ENCODE results near the gene S100A1.

DNA sequence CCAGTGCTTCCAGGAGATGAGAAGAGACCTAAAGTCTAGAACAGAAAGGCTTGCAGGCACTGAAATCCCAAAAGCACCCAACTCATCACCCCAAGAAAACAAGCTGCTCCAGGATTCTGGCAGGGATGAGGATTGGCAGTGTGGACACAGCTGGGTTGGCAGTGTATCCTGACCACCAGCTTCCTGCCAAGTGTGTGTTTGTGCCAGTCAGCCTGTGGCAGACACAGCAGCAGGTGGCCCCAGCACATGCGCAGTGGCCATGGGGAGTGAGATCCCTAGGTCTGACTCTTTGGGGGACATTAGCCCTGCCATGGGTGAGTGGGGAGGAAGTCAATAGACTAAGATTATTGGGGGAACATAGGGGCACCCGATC lies 21.6 kb downstream of the S100A1 start:
- TF ChIP-seq FOXM1 (IDR thresholded peaks at IDR 0.05; ENCODE audit: borderline replicate concordance), result no peak
- TF ChIP-seq BHLHE40 (IDR thresholded peaks at IDR 0.05; ENCODE audit: borderline replicate concordance), result no peak
- no peak for TF ChIP-seq FOXA1 (IDR thresholded peaks at IDR 0.05)
- TF ChIP-seq ELF4 (IDR thresholded peaks at IDR 0.05), result no peak
- no peak for TF ChIP-seq SUZ12 (IDR thresholded peaks at IDR 0.05)
- TF ChIP-seq HDGF (IDR thresholded peaks at IDR 0.05; ENCODE audit: borderline replicate concordance), result no peak
- no peak for TF ChIP-seq FOXK2 (IDR thresholded peaks at IDR 0.05)
- no peak for TF ChIP-seq TARDBP (IDR thresholded peaks at IDR 0.05)
- no peak for TF ChIP-seq SP1 (IDR thresholded peaks at IDR 0.05)

Data from HEK293T (cell line).